RKO (cell line): ENCODE results near the gene MIXL1.
"Not testable (repeated sequence)": the region's sequence is repeated elsewhere in the genome, so short reads cannot be mapped to it uniquely, and the experiment has no call there.

Experiments used
- DNase-seq: peaks from one replicate; pipeline ENCODE4 v3.0.0-alpha.2; 2016; ENCODE audit warnings: low spot score

MIXL1 gene

DNA sequence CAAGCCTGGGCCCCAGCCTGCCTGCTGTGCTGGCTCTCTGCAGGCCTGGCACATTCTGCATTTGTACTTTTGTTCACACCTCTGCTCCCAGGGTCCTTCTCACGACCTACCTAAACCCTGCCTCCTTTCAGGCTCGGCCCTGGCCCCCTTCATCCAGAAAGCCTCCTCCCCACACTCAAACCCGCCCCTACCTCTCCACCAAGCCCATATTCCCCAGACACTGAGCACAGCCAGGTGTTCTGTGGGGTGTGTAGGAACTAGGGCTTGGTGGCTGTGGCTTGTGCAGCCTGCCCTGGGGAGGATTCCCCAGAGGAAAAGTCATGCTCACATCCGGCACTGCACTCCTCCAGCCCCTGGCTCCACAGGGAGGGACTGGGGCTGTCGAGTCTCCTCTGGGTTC, 8.2 kb upstream of the MIXL1 start:
- no peak for DNase-seq

GRCh38 chr1:226216056-226216455, 7.4 kb upstream of the MIXL1 start:
- DNase-seq = no peak

GRCh38 chr1:226217273-226217672, 6.2 kb upstream of the MIXL1 start:
- DNase-seq = no peak

- no peak for DNase-seq
Measured at GRCh38 chr1:226220473-226221189, 2.8 kb upstream of the MIXL1 start.

DNA sequence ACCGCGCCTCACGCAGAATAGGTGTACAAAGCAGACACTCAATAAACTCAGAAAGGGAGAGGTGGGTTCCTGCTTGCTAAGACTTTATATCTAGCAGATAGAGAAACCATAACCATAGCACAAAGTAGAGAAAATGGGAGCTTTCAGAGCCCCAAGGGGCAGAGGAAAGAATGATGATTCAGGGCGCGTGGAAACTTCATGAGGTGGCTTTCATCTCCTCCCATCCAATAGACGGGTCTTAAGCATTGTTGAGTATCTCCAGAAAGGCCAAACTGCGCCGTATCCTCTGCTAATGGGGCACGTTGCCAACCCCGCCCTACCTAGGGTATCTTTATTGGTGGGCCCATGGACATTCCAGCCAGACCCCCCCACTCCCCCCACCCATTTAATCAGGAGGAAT, 778 bp upstream of the MIXL1 start:
- DNase-seq = no peak

GRCh38 chr1:226223786-226224244, 351 bp downstream of the MIXL1 start:
- no peak for DNase-seq

DNA sequence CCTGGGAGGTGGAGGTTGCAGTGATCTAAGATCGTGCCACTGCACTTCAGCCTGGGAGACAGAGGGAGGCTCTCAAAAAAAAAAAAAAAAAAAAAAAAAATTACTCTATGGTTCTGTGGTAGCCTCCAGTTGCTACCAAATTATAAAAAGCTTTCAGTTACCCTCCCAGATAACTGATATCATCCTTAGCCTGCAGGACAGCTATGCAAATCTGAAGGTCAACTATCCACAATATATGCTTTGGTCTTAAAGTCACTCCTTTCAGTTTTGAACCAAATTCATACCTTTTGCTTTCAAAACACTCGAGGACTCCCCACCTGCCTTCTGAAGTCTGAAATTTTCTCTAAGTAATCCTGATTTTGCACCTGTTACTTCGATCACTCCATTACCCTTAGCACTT, 3.1 kb downstream of the MIXL1 start:
- DNase-seq = no peak

GRCh38 chr1:226233293-226233692, 9.8 kb downstream of the MIXL1 start:
- DNase-seq = no peak

DNA sequence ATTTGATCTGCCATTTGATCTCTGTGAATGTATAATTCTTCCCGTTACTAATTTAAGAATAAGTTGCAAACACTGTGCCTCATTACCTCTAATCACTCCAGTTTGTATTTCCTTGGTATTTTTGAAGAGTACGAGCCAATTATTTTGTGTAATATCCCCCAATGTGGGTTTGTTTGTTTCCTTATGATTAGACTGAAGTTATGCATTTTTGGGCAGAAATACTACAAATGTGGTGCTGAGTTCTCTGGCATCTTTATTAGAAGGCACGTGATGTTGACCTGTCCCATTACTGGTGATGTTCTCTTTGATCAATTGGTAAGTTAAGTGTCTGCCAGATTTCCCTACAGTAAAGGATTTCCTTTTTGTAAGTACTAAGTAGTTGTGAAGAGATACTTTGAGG, 10.3 kb downstream of the MIXL1 start:
- no peak for DNase-seq

DNA sequence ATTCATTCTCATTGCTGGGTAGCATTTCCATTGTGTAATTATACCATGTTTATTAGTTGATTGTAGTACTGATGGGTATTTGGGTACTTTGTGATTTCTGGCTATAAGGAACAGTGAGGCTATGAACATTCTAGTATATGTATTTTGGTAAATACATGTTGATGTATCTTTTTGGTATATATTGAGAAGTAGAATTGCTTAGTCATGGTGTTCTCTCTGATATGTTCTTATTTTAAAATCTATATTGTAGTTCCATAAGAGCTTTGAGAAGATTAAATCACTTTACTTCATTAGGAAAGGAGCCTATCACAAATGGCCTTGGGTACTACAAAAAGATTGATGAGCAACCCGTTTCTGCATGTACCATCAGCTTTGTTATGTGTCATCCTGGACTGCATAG, 13.4 kb downstream of the MIXL1 start:
- no peak for DNase-seq

DNA sequence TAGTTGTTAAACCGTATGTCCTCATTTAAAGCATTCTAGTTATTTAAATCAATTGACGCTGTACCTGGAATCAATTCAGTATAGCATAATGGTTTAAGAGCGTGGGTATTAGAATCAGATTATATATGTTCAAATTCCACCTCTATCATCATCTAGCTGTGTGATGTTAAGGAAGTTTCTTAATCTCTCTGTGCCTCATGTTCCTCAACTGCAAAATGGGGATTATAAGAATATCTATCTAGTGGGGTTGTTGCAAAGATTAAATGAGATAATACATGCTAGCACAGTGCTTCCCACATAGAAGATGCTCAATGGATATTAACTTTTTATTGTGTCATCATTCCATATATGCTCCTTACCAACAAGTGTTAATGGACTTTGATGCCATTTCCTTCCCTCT, 16.0 kb downstream of the MIXL1 start:
- no peak for DNase-seq

- DNase-seq = no peak
Measured at GRCh38 chr1:226248091-226248490, 24.6 kb downstream of the MIXL1 start.

GRCh38 chr1:226248796-226249195, 25.3 kb downstream of the MIXL1 start:
- no peak for DNase-seq

- no peak for DNase-seq
Measured at GRCh38 chr1:226250511-226250910, 27.0 kb downstream of the MIXL1 start.

DNA sequence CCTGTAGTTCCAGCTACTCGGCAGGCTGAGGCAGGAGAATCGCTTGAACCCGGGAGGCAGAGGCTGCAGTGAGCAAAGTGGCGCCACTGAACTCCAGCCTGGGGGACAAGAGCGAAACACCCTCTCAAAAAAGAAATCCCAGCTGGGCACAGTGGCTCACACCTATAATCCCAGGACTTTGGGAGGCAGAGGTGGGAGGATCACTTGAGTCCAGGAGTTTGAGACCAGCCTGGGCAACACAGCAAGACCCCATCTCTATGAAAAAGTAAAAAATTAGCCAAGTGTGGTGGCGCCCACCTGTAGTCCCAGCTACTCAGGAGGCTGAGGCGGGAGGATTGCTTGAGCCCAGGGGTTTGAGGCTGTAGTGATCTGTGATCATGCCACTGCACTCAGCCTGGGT, 29.4 kb downstream of the MIXL1 start:
- DNase-seq = not testable (repeated sequence)

- no peak for DNase-seq
Measured at GRCh38 chr1:226253933-226254332, 30.5 kb downstream of the MIXL1 start.

GRCh38 chr1:226255380-226255779, 31.9 kb downstream of the MIXL1 start:
- DNase-seq = no peak

GRCh38 chr1:226261818-226262217, 38.4 kb downstream of the MIXL1 start:
- DNase-seq = no peak

- DNase-seq = peak; percentile 81
Measured at GRCh38 chr1:226268421-226269124, 45.1 kb downstream of the MIXL1 start.

GRCh38 chr1:226272233-226272902, 48.9 kb downstream of the MIXL1 start:
- not testable (repeated sequence) for DNase-seq

DNA sequence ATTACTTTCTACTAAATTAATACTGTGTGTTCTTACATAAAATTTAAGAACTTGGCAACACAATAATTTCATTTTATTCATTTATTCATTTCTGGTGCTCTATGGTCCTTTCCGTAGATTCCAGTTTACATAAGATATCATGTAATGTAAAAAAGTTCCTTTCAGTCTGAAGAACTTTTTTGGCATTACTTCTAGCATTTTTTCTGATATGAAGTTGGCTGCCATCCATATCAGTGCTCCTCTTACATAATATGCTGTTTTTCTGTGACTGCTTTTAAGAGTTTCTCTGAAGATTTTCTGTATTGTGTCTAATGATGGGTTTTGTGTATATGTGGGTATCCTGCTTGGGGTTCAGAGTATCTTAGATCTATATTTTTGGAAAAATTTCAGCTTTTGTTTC, 50.7 kb downstream of the MIXL1 start:
- DNase-seq = no peak

DNA sequence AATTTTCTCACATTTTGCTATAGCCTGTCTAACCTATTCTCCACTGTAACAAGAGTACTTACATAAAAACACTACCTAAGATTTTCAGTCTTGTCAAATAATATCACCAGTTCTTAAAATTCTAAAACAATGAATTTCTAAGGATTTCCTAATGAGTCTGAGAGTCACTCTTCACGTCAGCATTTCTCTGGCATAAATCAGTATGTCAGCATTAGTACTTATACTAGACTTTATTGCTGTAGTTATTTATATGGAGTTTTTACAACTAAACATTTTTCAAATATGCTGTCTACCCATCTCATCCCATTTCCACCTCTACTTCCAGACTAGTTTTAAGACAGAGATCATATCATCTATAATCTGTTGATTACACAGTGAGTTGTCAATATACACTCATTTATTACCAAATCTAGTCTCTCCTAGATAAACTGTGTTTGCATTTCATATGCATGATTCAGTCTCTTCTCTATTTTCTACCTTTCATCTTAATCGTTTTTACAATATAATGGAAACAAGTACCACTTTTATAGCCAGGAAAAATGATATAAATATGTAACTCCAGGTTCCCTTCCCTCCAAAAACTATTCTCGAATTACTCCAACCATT, 52.7 kb downstream of the MIXL1 start:
- DNase-seq = no peak
